PC-9 (cell line): ENCODE measurements around the gene SETBP1. TPM values are rescaled to one million over a fixed set of nuclear protein-coding genes. Genes with fewer than 3 reads are reported as not detected.

ENCODE experiments used
- BruUV-seq: library from RNA; stranded (reverse); fragments of 400-500 nt; replicated peaks from 2 replicates; lab custom pipeline; 2021; lab: Mats Ljungman, UMichigan
- CTCF ChIA-PET: fragments of 300-600 bp; sonication (Branson Sonifier 250); formaldehyde crosslinking; loops from one replicate; lab custom pipeline; 2022; ENCODE audit warnings: antibody characterized with exemption; lab: Charles Lee
- POLR2A ChIA-PET: fragments of 300-600 bp; sonication (Branson Sonifier 250); formaldehyde crosslinking; loops from one replicate; lab custom pipeline; 2022; ENCODE audit warnings: antibody characterized with exemption; ENCODE audit not compliant: unreplicated experiment; lab: Charles Lee
- DNase-seq, 2 experiments: peaks; one replicate each; pipeline versions ENCODE4 v3.0.0 to v3.0.0-alpha.2; 2015 to 2022; ENCODE audit warnings: mixed read lengths in 1 of 2
- H2AFZ ChIP-seq: fragments of 200-600 bp; sonication (generic); 2 replicates; pipeline ENCODE4 v1.8.1; 2017; ENCODE audit warnings: antibody characterized with exemption
- H3F3A ChIP-seq: fragments of 200-600 bp; sonication (generic); 2 replicates; pipeline ENCODE4 v1.8.1; 2017; ENCODE audit warnings: antibody characterized with exemption, mild to moderate bottlenecking, low read depth; ENCODE audit not compliant: insufficient read depth
- H3K27ac ChIP-seq: fragments of 200-600 bp; sonication (generic); 2 replicates; pipeline ENCODE4 v1.6.1; 2016; ENCODE audit warnings: mixed run types
- H3K27me3 ChIP-seq: fragments of 200-600 bp; sonication (generic); 2 replicates; pipeline ENCODE4 v1.6.1; 2016; ENCODE audit warnings: low read depth, mixed run types; ENCODE audit not compliant: insufficient read depth
- H3K36me3 ChIP-seq: fragments of 200-600 bp; sonication (generic); 2 replicates; pipeline ENCODE4 v1.6.1; 2016; ENCODE audit warnings: low read depth, mixed run types
- H3K4me1 ChIP-seq: fragments of 200-600 bp; sonication (generic); replicated peaks from 2 replicates; pipeline ENCODE4 v1.6.1; 2016; ENCODE audit warnings: mixed run types; ENCODE audit not compliant: insufficient read depth
- H3K4me2 ChIP-seq: fragments of 200-600 bp; sonication (generic); 2 replicates; pipeline ENCODE4 v1.6.1; 2017; ENCODE audit warnings: mixed run types
- H3K4me3 ChIP-seq: fragments of 200-600 bp; sonication (generic); 2 replicates; pipeline ENCODE4 v1.6.1; 2016; ENCODE audit warnings: mixed run types
- H3K79me2 ChIP-seq: fragments of 200-600 bp; sonication (generic); 2 replicates; pipeline ENCODE4 v1.6.1; 2017; ENCODE audit warnings: low read depth, mixed run types
- H3K9me2 ChIP-seq: fragments of 200-600 bp; sonication (generic); 2 replicates; pipeline ENCODE4 v1.8.1; 2017; ENCODE audit warnings: mild to moderate bottlenecking; ENCODE audit not compliant: insufficient read depth
- H3K9me3 ChIP-seq: fragments of 200-600 bp; sonication (generic); 2 replicates; pipeline ENCODE4 v1.8.1; 2016; ENCODE audit warnings: low read depth; ENCODE audit not compliant: insufficient read depth
- H4K20me1 ChIP-seq: fragments of 200-600 bp; sonication (generic); 2 replicates; pipeline ENCODE4 v1.8.1; 2017; ENCODE audit not compliant: insufficient read depth
- CTCF ChIP-seq: fragments of 200-600 bp; sonication (generic); conservative IDR thresholded peaks from 2 replicates; pipeline ENCODE4 v1.6.1; 2017; ENCODE audit warnings: mixed run types, antibody characterized with exemption, mild to moderate bottlenecking, moderate library complexity
- EZH2 ChIP-seq: fragments of 200-600 bp; sonication (generic); IDR thresholded peaks from 2 replicates; pipeline ENCODE4 v1.8.0; 2017; ENCODE audit warnings: antibody characterized with exemption, low read depth
- intact Hi-C: fragments of 100-400 bp; cut with micrococcal nuclease; formaldehyde crosslinking; loops from one replicate; pipeline ENCODE4 v1.10.0; 2022; ENCODE audit not compliant: unreplicated experiment
- total RNA-seq: library from RNA; stranded (reverse); gene quantifications from 2 replicates; pipeline ENCODE4 v1.2.3, GENCODE V29; 2021

Gene SETBP1
- total RNA-seq, 1 experiment from 2014 or later = 9.0 TPM

DNA sequence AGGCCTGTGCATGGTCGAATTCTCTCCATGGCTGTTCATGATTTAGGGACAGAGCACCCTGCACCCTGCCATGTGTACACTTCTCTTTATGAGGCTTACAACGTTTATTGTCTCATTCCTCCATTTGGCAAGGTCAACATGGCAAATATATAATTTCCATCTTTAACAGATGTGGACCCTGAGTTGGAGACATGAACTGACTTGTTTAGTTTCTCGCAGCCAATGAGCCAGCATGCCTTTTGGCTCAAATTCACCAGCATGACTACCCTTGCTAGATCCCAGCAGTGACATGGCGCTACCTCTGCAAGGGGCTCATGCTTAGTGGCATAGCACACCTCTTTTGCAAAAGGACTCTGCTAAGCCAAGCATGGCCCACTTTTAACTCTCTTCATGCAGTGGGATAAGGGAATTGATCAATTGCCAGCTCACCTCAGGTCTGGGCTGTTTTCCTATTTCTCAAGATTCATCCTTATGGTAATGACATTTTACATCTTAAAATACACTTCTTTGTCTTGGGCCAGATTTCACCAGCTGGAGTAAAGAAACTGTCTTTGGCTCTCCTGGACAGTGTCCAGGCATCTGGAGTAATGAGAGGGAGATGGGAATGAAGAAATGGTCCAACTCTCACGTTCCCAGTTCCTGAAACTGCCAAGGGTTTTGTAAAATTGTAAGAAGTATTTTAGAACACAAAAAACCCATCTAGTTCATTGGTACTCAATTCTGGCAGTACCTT, 159.5 kb downstream of the SETBP1 start:
- no peaks in the 10 kb centered on the region for H3K9me3 ChIP-seq
- DNase-seq = no peak
- H3K4me3 ChIP-seq = no peak overlapping the region
- intact Hi-C loops = no loop called here
- POLR2A ChIA-PET = no interaction called here
- H3K9me2 ChIP-seq = no peaks in the 10 kb centered on the region
- CTCF ChIA-PET = no interaction called here
- H2AFZ ChIP-seq = no peak overlapping the region
- H3K79me2 ChIP-seq = no peaks in the 10 kb centered on the region
- H3K27ac ChIP-seq = no peak overlapping the region
- no peaks in the 10 kb centered on the region for H3K36me3 ChIP-seq
- H3K4me2 ChIP-seq = no peak overlapping the region; the same call in 1 of the 2 replicates
- H3K27me3 ChIP-seq = no peaks in the 10 kb centered on the region
- BruUV-seq = no TSS peak
- H3F3A ChIP-seq = peaks cover 5% of the 10 kb centered on the region; the same call in 1 of the 2 replicates
- TF ChIP-seq EZH2 (no peak), CTCF (no peak)
- H3K4me1 ChIP-seq = peaks cover 35% of the 10 kb centered on the region
- no peaks in the 10 kb centered on the region for H4K20me1 ChIP-seq

- H3K9me3 ChIP-seq = no peaks in the 10 kb centered on the region
- CTCF ChIA-PET = no interaction called here
- no peak overlapping the region for H3K4me3 ChIP-seq
- H3F3A ChIP-seq = peaks cover 5% of the 10 kb centered on the region; the same call in 1 of the 2 replicates
- H3K27ac ChIP-seq = no peak overlapping the region
- TF ChIP-seq CTCF (no peak), EZH2 (no peak)
- H3K36me3 ChIP-seq = no peaks in the 10 kb centered on the region
- no peaks in the 10 kb centered on the region for H4K20me1 ChIP-seq
- H3K4me2 ChIP-seq = no peak overlapping the region
- POLR2A ChIA-PET = no interaction called here
- no peaks in the 10 kb centered on the region for H3K27me3 ChIP-seq
- H3K79me2 ChIP-seq = no peaks in the 10 kb centered on the region
- no peak overlapping the region for H2AFZ ChIP-seq
- intact Hi-C loops = no loop called here
- DNase-seq = no peak
- peaks cover 35% of the 10 kb centered on the region for H3K4me1 ChIP-seq
- no peaks in the 10 kb centered on the region for H3K9me2 ChIP-seq
- BruUV-seq = no TSS peak
These were observed 160.5 kb downstream of the SETBP1 start for GRCh38 chr18:44841221-44841620.

GRCh38 chr18:44841752-44842587, 161.3 kb downstream of the SETBP1 start:
- peaks cover 5% of the 10 kb centered on the region; the same call in 1 of the 2 replicates for H3F3A ChIP-seq

More at GRCh38 chr18:44841752-44842587, 161.3 kb downstream of the SETBP1 start:
- no peak overlapping the region for H2AFZ ChIP-seq
- H3K27ac ChIP-seq = no peak overlapping the region
- H3K9me2 ChIP-seq = no peaks in the 10 kb centered on the region
- no peak for TF ChIP-seq EZH2
- no peak for TF ChIP-seq CTCF
- no TSS peak for BruUV-seq
- H3K4me3 ChIP-seq = no peak overlapping the region
- H3K36me3 ChIP-seq = no peaks in the 10 kb centered on the region
- peaks cover 35% of the 10 kb centered on the region for H3K4me1 ChIP-seq
- no peak overlapping the region for H3K4me2 ChIP-seq
- no peaks in the 10 kb centered on the region for H3K79me2 ChIP-seq
- no peaks in the 10 kb centered on the region for H3K9me3 ChIP-seq
- DNase-seq = no peak
- ChIA-PET CTCF (no interaction called here), POLR2A (no interaction called here)
- no peaks in the 10 kb centered on the region for H4K20me1 ChIP-seq
- intact Hi-C loops = no loop called here
- no peaks in the 10 kb centered on the region for H3K27me3 ChIP-seq
